ENCODE results near the gene NTM. TPM values are rescaled to one million over a fixed set of nuclear protein-coding genes. Genes with fewer than 3 reads are reported as not detected.

Gene NTM
- total and polyA plus RNA-seq, 10 donors, result 0.13 to 1.6 (median 0.67) TPM

GRCh38 chr11:131685206-131685605 is 314.8 kb downstream of the NTM start:
- H3K9me3 ChIP-seq, result no peaks in the 10 kb centered on the region

GRCh38 chr11:131685906-131686305 is 315.5 kb downstream of the NTM start:
- TF ChIP-seq POLR2AphosphoS5 (IDR thresholded peaks at IDR 0.05) (no peak), POLR2A (IDR thresholded peaks at IDR 0.05) (no peak), CTCF (IDR thresholded peaks at IDR 0.05 in 8 of 11, conservative IDR thresholded peaks at IDR 0.05 in 3 of 11) (no peak)

More at GRCh38 chr11:131685206-131685605, 314.8 kb downstream of the NTM start:
- Histone ChIP-seq H3K4me3 (no peak overlapping the region), H3K27ac (no peak overlapping the region), H3K4me1 (peaks cover 0 to 9% (median 4%) of the 10 kb centered on the region in 6 donors), H3K36me3 (no peaks in the 10 kb centered on the region), H3K27me3 (replicated peaks in 1 of 7) (peaks cover 0 to 75% (median 6%) of the 10 kb centered on the region in 7 donors)
- WGBS, 5 donors, result 81 to 89% (median 85%) methylated on average over 4 to 6 of the region's 6 CpGs
- intact Hi-C loops (cut with DNase I; ENCODE audit: low total_unique reads), result no loop called here
- no peak for DNase-seq
- TF ChIP-seq POLR2AphosphoS5 (IDR thresholded peaks at IDR 0.05), result no peak
- TF ChIP-seq POLR2A (IDR thresholded peaks at IDR 0.05), result no peak
- TF ChIP-seq CTCF (IDR thresholded peaks at IDR 0.05 in 8 of 11, conservative IDR thresholded peaks at IDR 0.05 in 3 of 11), result no peak

GRCh38 chr11:131686836-131687235 is 316.4 kb downstream of the NTM start:
- intact Hi-C loops (cut with DNase I; ENCODE audit: low total_unique reads), result no loop called here
- TF ChIP-seq CTCF (IDR thresholded peaks at IDR 0.05 in 8 of 11, conservative IDR thresholded peaks at IDR 0.05 in 3 of 11) (no peak), POLR2AphosphoS5 (IDR thresholded peaks at IDR 0.05) (no peak), POLR2A (IDR thresholded peaks at IDR 0.05) (no peak)
- DNase-seq, result no peak
- H3K36me3 ChIP-seq, result no peaks in the 10 kb centered on the region
- peaks cover 0 to 91% (median 6%) of the 10 kb centered on the region in 7 donors for H3K27me3 ChIP-seq (replicated peaks in 1 of 7)
- peaks cover 0 to 9% (median 4%) of the 10 kb centered on the region in 6 donors for H3K4me1 ChIP-seq
- 78 to 93% (median 88%) methylated on average over 8 to 9 of the region's 9 CpGs for WGBS, 5 donors
- H3K9me3 ChIP-seq, result peaks cover 0 to 2% (median 0%) of the 10 kb centered on the region in 8 donors
- H3K27ac ChIP-seq, result no peak overlapping the region
- H3K4me3 ChIP-seq, result no peak overlapping the region

More at GRCh38 chr11:131685906-131686305, 315.5 kb downstream of the NTM start:
- intact Hi-C loops (cut with DNase I; ENCODE audit: low total_unique reads), result no loop called here
- Histone ChIP-seq H3K4me3 (no peak overlapping the region), H3K27me3 (replicated peaks in 1 of 7) (peaks cover 0 to 82% (median 6%) of the 10 kb centered on the region in 7 donors), H3K4me1 (peaks cover 0 to 9% (median 4%) of the 10 kb centered on the region in 6 donors), H3K27ac (no peak overlapping the region), H3K9me3 (peaks cover 0 to 2% (median 0%) of the 10 kb centered on the region in 8 donors), H3K36me3 (no peaks in the 10 kb centered on the region)
- DNase-seq, result no peak
- 72 to 93% (median 86%) methylated on average over 3 of the region's 3 CpGs for WGBS, 5 donors

GRCh38 chr11:131687291-131688047 is 317.1 kb downstream of the NTM start:
- peaks cover 0 to 2% (median 0%) of the 10 kb centered on the region in 8 donors for H3K9me3 ChIP-seq
- DNase-seq, result no peak
- no peak overlapping the region for H3K27ac ChIP-seq
- H3K4me1 ChIP-seq, result peaks cover 0 to 9% (median 4%) of the 10 kb centered on the region in 6 donors
- H3K4me3 ChIP-seq, result peak overlapping the region in 1 of 8 donors; percentile 0
- TF ChIP-seq POLR2AphosphoS5 (IDR thresholded peaks at IDR 0.05) (no peak), CTCF (IDR thresholded peaks at IDR 0.05 in 8 of 11, conservative IDR thresholded peaks at IDR 0.05 in 3 of 11) (no peak), POLR2A (IDR thresholded peaks at IDR 0.05) (no peak)
- H3K27me3 ChIP-seq (replicated peaks in 1 of 7), result peaks cover 0 to 92% (median 6%) of the 10 kb centered on the region in 7 donors
- WGBS, 5 donors, result 69 to 87% (median 83%) methylated on average over 11 to 30 of the region's 30 CpGs
- H3K36me3 ChIP-seq, result no peaks in the 10 kb centered on the region
- intact Hi-C loops (cut with DNase I; ENCODE audit: low total_unique reads), result no loop called here

Measured in spleen (tissue), 11 donors.